ENCODE data around the gene CYP4F22.
"Not testable (repeated sequence)": the region's sequence is repeated elsewhere in the genome, so short reads cannot be mapped to it uniquely, and the experiment has no call there.

Gene CYP4F22

DNA sequence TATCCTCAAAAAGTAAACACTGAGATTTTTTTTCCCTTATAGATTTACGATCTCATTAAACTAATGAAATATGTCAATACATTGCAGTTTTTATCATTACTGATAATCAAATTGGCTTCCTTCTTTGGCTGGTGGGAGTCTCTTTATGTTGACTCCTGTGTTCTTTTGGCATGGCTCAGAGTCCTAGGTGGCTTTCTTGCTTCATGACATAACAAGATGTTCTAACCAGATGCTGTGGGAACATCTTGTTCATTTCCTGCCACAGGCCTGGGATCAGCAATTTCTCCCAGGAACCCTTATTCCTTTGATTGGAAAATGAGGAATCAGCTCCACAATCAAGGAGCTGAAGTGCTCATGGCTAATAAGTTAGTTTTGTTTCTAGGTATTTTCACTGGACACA is 13.2 kb upstream of the CYP4F22 start:
- DNase-seq: no peak

GRCh38 chr19:15498156-15498858 is 10.0 kb upstream of the CYP4F22 start:
- no peak for DNase-seq

DNA sequence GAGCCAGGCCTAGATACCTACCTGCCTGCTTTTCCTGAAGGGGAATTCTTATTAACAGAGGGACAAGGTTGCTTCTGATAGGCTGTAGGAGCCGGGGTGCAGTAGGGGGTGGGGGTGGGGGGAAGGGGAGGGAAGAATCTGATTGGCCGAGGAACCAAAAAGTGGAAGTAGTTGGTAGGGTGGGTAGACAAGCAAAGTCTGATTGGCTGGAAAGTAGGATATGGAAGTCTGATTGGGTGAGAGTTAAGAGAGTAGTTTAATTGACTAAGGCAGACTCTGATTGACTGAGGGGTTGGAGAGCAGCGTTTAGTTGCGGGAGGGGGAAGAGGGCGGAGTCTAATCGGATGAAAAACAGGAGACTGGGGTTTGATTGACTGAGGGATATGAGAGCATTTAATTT is 9.4 kb upstream of the CYP4F22 start:
- no peak for DNase-seq

DNA sequence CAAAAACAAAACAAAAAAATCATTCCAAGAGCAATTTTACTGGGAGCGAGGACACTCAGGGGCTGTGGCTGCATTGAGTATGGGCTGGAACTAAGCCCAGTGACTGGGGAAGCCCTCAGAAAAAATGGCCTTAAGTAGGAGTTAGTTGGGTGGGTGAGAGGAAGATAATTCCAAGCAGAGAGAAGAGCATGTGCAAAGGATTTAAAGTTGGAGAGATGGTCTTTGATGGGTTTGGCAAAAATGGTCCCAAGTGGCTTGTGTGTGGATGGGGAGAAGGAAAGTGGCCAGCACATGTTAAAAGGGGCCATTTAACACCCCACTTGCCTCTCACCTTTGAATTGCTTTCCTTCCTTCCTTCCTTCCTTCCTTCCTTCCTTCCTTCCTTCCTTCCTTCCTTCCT is 6.7 kb upstream of the CYP4F22 start:
- no peak for DNase-seq

- DNase-seq: no peak
Observed at GRCh38 chr19:15502264-15502663, 6.1 kb upstream of the CYP4F22 start.

DNA sequence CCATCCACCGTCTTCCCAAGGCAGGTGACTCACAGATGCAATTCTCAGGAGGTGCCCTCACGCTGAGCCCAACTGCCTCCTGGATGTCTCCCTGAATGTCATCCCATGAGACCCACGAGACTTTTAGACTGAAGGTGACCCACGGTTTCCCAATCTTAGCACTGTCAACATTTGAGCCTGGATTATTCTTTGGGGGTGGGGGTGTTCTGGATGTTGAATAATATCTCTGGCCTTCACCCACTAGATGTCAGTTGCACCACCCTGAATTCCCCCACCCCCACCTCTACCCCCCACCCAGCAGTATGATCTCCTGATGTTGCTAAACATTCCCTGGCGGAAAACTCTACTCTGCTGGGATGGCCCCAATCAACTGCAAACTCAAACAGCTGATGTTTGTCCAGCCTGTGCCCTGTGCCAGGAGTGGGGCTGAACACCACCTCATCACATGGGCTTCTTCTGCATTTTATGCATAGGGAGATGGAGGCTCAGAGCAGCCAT is 2.2 kb upstream of the CYP4F22 start:
- no peak for DNase-seq

GRCh38 chr19:15507068-15508034 is 974 bp upstream of the CYP4F22 start:
- DNase-seq: no peak

GRCh38 chr19:15511671-15512424 is 3.5 kb downstream of the CYP4F22 start:
- no peak for DNase-seq

DNA sequence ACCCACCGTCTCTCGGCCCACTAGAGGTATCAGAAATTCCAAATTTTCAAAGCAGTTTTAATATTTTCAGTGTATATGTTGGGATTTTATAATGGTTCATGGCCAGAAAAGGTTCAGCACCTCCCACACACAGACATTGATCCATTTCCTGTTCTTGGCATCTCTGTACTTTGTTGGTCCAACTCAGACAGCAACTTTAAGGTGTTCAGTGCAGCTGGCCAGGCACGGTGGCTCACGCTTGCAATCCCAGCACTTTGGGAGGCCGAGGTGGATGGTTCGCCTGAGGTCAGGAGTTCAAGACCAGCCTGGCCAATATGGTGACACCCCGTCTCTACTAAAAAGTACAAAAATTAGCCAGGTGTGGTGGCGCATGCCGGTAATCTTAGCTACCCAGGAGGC is 6.9 kb downstream of the CYP4F22 start:
- DNase-seq: not testable (repeated sequence)

DNA sequence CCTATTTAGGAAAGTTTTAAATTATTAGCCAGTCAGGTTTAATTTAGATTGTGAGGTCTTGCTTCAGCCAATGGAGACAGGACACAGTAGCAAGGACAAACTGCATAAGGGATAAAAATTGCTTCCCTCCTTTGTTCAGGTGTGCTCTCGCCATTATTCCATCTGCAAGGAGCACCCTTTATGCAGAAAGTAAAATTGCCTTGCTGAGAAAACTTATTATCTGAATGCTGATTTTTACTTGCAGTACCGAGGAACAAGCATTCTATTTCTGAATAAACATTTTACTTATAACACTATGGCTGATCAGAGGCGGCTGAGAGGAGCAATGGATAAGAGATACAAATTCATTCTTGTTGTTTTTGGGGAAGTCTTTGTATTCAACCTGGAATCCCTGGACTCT is 8.0 kb downstream of the CYP4F22 start:
- no peak for DNase-seq

GRCh38 chr19:15517778-15518177 is 9.5 kb downstream of the CYP4F22 start:
- no peak for DNase-seq

- no peak for DNase-seq
Observed at GRCh38 chr19:15519433-15519976, 11.2 kb downstream of the CYP4F22 start.

GRCh38 chr19:15524781-15525180 is 16.5 kb downstream of the CYP4F22 start:
- no peak for DNase-seq

- no peak for DNase-seq
Observed at GRCh38 chr19:15525291-15525690, 17.0 kb downstream of the CYP4F22 start.

DNA sequence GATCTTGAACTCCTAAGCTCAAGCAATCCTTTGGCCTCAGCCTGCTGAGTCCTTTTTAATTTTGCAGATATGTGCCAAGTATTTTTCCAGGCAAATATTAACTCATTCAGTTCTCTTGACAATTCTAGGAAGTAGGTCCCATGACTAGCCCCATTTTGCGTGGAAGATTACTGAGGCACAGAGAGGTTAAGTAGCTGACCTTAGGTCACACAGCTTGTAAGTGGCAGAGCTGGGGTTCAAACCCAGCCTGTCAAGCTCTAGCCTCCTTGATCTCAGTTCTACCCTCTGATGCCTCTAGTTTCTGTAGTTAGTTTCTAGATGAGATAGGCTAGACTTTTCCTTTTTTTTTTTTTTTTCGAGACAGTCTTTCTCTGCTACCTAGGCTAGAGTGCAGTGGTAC is 18.1 kb downstream of the CYP4F22 start:
- DNase-seq: no peak

- DNase-seq: no peak
Observed at GRCh38 chr19:15527705-15528104, 19.4 kb downstream of the CYP4F22 start.

GRCh38 chr19:15529774-15530372 is 21.5 kb downstream of the CYP4F22 start:
- no peak for DNase-seq

GRCh38 chr19:15532779-15533521 is 24.6 kb downstream of the CYP4F22 start:
- DNase-seq: no peak

GRCh38 chr19:15533522-15533830 is 25.2 kb downstream of the CYP4F22 start:
- DNase-seq: not testable (repeated sequence)

- DNase-seq: no peak
Observed at GRCh38 chr19:15534957-15535864, 26.9 kb downstream of the CYP4F22 start.

DNA sequence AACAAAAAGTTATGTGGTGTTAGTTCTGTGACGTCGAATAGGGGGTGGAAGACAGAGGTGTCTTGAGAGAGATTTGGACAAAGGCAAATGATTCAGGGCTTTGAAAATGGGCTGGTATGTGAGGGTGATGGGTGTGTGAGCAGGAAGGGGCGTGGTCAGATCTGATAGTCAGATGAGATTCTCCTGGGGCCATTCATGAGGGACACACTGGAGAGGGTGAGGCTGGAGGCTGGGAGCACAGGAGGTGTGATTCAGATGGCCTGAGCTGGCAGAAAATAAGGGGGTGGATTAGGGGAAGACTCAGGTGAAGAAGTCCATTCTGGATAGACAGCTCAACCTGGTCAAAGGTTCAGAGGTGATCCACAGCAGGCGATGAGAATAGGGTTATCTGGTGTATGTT is 28.0 kb downstream of the CYP4F22 start:
- DNase-seq: no peak

Measured in NCI-H2107 (cell line).